GM12874 (cell line): Measurements from ENCODE around the gene KRTAP21-3.
"Not testable (repeated sequence)": the region's sequence is repeated elsewhere in the genome, so short reads cannot be mapped to it uniquely, and the experiment has no call there.

Experiments
- CTCF ChIP-seq: IDR thresholded peaks from 2 replicates; pipeline ENCODE4 v1.5.1; 2011; ENCODE audit warnings: low read depth, mild to moderate bottlenecking, control low read depth, low read length, moderate library complexity; ENCODE audit not compliant: insufficient read depth

Gene KRTAP21-3

GRCh38 chr21:30718239-30718909, at the start of gene KRTAP21-3:
Gene KRTAP21-3 (minus strand): TSS chr21:30718777. CDS start chr21:30718759, 18 bp downstream.
- TF ChIP-seq CTCF: no peak

- no peak for TF ChIP-seq CTCF
These were observed 42.2 kb upstream of the KRTAP21-3 start for GRCh38 chr21:30760776-30761175.

- TF ChIP-seq CTCF: no peak
These were observed 39.7 kb upstream of the KRTAP21-3 start for GRCh38 chr21:30758306-30758705.

GRCh38 chr21:30755328-30755727, 36.8 kb upstream of the KRTAP21-3 start, which contains the start of gene KRTAP21-1:
Gene KRTAP21-1 (minus strand): TSS chr21:30755428. CDS start chr21:30755378, 50 bp downstream.
- not testable (repeated sequence) for TF ChIP-seq CTCF

GRCh38 chr21:30747159-30747558, 28.6 kb upstream of the KRTAP21-3 start, which contains the start of gene KRTAP21-2:
Gene KRTAP21-2 (minus strand): TSS chr21:30747259. CDS start chr21:30747202, 57 bp downstream.
- TF ChIP-seq CTCF: no peak

- no peak for TF ChIP-seq CTCF
These were observed 21.9 kb upstream of the KRTAP21-3 start for GRCh38 chr21:30740462-30740861.

GRCh38 chr21:30733026-30733425, 14.4 kb upstream of the KRTAP21-3 start:
- no peak for TF ChIP-seq CTCF

- TF ChIP-seq CTCF: no peak
These were observed 8.1 kb upstream of the KRTAP21-3 start for GRCh38 chr21:30726726-30727125.
